DMS79 treated with DMSO at 0.1 percent for 48 hours (cell line): Measurements from ENCODE around the gene PDS5A.
"Not testable (repeated sequence)": the region's sequence is repeated elsewhere in the genome, so short reads cannot be mapped to it uniquely, and the experiment has no call there.

Experiments
- DNase-seq: peaks from one replicate; lab custom pipeline; 2025; lab: John Stamatoyannopoulos, UW

PDS5A gene

DNA sequence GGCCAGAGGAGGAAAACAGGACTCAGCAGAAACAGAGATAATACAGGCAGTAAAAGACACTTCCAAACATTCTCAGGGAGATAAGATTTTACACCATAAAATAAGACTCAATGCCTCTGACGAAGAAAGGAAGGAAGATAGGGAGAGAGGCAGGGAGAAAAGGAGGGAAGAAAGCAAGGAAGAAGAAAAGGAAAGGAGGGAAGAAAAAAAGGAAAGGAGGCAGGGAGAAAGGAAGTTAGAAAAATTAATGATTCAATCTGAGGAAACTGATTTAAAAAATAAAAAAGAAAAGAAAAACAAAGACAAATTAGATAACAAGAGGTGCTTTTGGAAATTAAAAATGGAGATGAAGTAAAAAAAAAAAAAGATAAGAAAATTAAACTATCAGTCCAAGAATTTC is 72.1 kb downstream of the PDS5A start:
- no peak for DNase-seq

DNA sequence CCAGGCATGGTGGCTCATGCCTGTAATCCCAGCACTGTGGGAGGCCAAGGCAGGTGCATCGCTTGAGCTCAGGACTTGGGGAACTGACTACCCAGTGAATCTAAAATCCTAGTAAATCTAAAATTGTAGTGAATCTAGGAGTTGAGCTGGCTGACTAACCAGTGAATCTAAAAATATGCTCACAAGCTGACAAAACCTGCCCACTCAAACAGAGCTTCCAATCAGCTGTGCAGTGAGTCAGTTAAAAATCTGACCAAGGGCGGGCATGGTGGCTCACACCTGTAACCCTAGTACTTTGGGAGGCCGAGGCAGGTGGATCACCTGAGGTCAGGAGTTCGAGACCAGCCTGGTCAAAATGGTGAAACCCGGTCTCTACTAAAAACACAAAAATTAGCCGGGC is 72.7 kb downstream of the PDS5A start:
- DNase-seq, result not testable (repeated sequence)

DNA sequence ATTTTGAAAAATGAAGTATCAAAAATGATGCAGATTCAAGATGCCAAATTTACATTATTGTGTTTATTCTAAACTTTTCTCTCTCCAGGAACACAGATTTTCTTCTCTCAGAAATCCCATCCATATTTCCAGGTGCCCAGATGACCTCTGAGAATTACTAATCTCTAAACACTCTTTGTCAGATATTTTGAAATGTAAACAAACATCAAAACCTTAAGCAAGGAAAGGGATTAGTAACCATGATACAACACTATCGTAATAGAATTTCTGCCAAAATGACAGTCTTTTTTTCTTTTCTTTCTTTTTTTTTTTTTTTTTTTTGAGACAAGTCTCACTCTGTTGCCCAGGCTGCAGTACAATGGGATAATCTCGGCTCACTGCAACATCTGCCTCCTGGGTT is 76.7 kb downstream of the PDS5A start:
- no peak for DNase-seq

DNA sequence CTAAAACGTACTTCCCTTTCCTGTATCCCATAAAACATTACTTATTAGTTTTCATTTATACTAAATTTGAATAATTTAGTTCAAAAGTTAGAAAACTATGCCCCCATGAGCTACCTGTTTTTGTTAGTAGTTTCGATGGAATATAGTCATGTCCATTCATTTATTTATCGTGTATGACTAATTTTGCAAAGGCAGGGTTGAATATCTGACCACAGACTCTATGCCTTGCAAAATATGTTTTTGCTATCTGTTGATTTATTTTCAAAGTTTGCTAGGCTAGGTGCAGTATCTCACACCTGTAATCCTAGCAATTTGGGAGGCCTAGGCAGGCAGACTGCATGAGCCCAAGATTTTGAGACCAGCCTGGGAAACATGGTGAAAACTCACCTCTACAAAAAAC is 78.4 kb downstream of the PDS5A start:
- no peak for DNase-seq

DNA sequence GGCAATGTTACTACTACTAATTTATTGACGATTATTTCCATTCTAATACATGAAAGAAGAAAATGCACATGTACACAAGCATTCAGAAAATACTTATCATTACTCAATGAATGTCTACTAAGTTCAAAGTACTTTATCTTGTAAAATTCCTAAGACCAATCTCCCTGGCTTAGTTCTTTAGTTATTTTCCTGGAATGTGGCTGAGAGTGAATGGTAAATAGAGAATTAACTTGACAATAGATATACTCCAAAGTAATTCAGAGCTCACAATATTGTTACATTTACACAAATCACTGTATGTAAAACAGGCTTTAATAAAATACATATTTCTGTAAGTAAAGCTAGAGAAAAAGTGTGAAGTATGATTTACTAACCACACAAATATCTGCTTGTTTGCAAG is 79.7 kb downstream of the PDS5A start:
- DNase-seq, result no peak

DNA sequence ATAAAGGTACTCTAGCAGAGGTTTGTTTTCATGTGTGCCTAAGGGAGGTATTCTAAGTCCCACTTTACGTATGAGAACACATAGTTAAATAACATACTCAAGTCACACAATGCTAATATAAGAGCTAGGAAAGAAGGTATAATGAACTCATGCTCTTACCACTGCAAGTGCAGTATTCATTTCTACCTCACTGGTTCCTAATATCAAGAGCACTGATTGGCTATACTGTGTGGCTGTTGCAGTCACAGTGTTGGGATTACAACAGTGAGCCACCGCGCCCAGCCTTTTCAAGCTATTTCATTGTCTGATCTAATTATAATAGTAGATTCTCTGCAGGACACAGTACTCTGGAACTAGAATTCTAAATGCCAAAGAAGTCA is 84.0 kb downstream of the PDS5A start:
- DNase-seq, result no peak

DNA sequence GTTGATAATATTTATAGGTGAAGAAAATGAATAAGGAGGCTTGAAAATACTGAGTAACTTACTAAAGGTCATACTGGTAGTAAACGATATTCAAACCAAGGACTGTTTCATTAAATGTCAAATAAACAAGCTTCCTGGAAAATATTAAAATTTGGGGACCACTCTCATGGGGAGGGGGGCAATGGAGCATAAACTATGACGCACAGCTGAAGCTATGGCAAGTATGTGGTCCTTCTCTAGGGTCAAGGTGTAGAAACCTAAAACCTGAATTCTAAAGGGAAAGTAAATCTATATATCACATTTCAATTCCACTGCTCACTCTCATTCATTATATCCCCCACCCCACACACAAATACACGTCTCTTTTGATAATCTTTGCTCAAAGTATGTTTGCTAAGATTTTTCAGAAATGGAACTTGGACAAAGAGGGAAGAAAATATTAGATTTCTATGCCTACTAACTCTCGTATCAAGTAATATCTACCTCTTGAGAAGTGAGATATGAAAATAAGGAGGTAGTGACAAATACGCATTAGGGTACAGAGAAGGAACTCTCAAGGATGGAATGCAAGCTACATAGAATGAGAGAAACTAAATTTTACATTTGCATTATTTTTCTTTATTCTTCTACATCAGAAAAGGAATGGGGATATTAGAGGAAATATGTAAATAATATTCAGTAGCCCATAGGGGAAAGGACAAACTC is 84.6 kb downstream of the PDS5A start:
- DNase-seq, result no peak

DNA sequence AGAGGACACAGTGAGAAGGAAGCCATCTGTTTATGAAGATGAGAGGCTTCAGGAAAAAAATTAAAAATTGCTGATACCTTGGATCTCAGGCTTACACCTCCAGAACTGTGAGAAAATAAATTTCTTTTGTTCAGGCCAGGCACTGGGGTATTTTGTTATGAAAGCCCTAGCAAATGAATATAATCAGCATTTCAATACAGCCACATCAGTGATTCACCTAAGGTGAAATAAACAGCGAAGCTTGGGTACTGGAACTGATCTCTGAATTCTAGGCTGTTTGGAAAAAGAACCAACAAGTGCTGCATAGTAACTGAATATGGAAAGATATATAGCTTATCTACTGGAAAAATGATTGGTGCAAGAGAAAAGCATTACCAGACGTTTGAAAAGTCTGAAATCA is 88.5 kb downstream of the PDS5A start:
- no peak for DNase-seq

DNA sequence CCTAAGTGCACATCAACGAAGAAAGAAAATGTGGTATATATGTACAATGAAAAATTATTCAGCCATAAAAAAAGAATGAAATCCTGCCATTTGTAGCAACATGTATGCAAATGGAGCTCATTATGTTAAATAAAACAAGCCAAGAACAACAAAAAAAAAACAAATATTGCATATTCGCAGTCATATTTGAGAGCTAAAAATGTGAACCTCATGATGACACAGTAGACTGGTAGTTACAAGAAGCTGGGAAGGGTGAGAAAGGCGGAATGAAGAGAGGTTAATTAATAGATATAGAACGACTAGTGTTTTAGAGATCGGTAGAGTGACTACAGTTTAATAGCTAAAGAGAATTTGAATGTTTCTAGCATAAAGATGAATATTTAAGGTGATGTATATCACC is 89.2 kb downstream of the PDS5A start:
- DNase-seq, result no peak

DNA sequence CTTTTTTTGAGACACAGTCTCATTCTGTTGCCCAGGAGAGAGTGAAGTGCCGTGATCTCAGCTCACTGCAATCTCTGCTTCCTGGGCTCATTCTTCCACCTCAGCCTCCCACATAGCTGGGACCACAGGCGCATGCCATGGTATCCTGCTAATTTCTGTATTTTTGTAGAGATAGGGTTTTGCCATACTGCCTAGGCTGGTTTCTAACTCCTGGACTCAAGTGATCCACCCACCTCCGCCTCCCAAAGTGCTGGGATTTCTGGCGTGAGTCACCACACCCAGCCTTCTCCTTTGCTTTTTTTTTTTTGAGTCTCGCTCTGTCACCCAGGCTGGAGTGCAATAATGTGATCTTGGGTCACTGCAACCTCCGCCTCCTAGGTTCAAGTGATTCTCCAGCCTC is 94.1 kb downstream of the PDS5A start:
- DNase-seq, result no peak

DNA sequence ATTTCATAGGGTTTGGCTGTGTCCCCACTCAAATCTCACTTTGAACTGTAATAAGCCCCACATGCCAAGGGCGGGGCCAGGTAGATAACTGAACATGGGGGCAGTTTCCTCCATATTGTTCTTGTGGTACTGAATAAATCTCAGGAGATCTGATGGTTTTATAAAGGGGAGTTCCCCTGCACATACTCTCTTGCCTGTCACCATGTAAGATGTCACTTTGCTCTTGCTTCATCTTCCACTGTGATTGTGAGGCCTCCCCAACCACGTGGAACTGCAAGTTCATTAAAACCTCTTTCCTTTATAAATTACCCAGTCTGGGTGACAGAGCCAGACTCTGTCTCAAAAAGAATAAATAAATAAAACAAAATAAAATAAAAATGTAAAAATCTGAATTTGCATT is 95.9 kb downstream of the PDS5A start:
- DNase-seq, result no peak

DNA sequence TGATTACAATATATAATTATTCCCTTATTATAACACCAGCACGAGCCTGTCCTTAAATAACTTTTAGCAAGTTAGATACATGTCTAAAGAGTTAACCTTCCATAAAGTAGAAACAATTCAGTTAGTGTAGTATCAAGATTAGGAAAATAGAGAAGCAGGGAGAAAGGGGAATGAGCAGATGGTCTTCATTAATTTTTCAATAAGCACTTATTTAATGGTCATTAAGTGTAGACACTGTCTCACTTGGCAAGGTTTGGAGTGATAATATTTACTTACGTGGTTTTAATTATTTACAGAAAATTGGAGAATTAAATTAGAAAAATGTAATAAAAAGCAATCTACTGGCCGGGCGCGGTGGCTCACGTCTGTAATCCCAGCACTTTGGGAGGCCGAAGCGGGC is 99.7 kb downstream of the PDS5A start:
- DNase-seq, result no peak

DNA sequence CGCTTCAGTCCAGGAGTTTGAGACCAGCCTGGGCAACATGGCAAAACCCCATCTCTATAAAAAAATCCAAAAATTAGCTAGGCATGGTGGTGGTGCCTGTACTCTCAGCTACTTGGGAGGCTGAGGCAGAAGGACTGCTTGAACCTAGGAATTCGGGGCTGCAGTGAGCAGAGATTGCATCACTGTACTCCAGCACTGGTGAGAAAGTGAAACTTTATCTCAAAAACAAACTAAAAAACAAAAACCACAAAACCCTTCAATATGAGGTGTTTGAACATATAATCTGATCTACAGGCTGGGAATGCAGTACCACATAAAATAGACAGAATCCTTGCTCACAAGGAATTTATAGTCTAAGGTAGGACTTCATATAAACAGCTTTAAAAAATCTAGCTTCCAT is 103.9 kb downstream of the PDS5A start:
- DNase-seq, result no peak

DNA sequence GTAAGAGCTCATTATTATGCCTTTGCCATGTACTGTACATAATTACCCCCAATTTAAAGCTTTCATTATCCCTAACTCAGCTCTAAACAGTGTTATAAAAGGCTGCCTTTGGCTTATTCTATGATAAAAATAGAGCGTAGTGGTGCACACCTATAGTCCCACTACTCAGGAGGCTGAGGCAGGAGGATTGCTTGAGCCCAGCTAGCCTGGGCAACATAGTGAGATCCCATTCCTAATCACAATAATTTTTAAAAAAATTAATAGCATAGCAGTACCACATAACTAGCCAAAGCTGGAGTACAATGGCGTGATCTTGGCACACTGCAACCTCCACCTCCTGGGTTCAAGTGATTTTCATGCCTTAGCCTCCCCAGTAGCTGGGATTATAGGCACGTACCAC is 112.4 kb downstream of the PDS5A start:
- DNase-seq, result no peak

DNA sequence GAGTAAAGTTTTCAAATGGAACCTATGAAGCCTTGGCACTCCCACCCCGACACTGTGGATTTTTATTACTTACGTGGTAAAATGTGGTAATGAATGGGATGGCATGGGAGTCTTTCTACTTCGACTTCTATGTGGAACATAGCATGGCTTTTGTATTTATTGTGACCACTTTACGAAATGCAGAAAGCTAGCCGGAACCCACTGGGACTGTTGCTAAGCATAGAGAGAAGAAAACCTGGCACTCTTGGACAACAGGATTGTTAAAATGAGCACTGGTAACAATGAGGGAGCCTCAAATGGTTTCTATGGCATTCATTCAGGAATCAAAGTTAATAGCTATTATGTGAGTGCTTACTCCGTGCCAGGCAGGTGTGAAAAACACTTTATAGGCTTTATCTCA is 113.3 kb downstream of the PDS5A start:
- no peak for DNase-seq

DNA sequence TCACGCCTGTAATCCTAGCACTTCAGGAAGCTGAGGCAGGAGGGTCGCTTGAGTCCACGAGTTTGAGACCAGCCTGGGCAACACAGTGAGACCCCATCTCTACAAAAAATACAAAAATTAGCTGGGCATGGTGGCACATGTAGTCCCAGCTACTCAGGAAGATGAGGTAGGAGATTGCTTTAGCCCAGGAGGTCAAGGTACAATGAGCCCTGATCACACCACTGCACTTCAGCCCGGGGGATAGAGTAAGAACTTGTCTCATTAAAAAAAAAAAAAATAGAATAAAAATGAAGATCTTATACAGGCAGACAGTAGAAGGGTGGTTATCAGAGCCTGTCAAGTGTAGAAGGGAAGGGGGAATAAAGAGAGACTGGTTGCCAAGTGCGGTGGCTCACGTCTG is 116.9 kb downstream of the PDS5A start:
- DNase-seq, result no peak

DNA sequence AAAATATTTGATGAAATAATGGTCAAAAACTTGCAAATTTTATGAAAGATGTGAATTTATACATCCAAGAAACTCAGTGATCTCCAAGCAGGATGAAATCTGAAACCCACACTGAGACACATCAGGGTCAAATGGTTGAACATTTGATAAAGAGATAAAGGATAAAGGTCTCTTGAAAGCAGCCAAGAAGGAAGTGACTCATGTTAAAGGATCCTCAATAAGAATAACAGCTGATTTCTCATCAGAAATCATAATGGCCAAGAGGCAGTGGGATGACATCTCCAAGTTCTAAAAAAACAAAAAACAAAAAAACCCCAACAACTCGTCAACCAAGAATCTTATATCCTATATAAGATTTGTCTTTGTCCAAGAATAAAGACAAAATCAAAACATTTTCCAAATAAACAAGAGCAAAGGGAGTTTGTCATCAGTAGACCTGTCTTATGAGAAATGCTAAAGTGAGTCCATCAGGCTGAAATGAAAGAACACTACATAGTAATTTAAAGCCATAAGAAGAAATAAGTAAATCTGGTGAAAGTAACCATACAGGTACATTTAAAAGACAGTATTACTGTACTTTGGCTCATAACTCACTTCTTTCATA is 121.7 kb downstream of the PDS5A start:
- DNase-seq, result no peak

DNA sequence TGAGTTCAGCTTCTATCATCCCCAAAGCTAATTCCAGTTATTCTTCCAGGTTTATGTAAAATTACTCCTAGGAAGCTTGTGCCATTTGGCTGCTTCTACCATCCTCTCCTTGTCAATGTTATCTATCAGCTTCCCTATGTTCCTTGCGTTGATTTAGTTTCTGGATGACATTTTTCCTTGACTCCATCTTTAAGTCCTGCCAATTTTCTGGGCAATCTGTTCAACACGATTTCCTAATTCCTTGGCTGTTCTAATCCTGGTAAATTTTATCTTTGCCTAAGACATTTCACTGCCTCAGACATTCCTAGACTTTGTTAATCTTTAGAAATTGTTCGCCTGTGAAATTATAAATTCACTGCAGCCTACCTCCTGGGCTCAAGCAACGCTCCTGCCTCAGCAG is 125.1 kb downstream of the PDS5A start:
- no peak for DNase-seq

DNA sequence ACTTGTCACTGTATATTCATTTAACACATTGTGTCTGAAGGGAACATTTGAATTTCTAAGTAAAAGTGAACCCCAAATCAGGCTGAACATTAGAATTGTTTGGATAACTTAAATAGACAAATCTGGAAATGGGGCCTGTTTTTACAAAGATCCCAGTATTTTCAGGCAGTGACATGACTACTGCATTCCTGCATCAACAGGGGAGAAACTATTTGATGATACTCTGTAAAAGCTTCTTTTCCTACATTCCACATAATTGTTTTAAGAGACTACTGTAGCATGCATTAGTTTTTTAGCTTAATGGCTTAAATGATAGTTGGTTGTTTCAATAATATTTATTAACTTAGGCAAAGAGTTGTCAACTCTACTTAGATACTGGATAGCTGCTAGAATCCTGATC is 127.0 kb downstream of the PDS5A start:
- DNase-seq, result no peak

DNA sequence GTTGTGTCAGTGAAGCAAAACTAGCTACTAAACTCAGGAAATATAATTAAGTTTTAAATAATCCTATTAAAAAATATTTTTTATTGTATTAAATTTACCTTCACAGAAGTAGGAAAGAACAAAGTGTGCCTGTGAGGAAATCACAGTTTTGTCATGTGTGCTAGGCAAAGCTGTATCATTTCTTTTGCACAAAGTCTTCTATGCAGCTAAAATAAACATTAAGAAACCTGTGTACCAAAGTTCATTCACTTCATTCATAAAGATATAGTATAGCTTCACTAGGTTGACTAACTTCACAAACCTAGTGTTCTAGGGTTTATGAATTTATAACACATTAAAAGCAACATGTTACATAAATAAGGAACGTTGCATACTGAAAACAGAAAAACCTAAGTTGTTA is 131.0 kb downstream of the PDS5A start:
- DNase-seq, result no peak

DNA sequence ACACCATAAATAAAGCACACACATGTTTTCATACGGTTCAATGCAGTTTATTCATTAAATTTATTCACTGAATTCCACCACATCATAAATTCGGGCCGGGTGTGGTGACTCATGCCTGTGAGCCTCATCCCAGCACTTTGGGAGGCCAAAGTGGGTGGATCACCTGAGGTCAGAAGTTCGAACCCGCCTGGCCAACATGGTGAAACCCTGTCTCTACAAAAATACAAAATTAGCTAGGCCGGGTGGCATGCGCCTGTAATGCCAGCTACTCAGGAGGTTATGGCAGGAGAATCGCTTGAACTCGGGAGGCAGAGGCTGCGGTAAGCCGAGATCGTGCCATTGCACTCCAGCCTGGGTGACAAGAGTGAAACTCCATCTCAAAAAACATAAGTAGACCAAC is 131.6 kb downstream of the PDS5A start:
- DNase-seq, result no peak

DNA sequence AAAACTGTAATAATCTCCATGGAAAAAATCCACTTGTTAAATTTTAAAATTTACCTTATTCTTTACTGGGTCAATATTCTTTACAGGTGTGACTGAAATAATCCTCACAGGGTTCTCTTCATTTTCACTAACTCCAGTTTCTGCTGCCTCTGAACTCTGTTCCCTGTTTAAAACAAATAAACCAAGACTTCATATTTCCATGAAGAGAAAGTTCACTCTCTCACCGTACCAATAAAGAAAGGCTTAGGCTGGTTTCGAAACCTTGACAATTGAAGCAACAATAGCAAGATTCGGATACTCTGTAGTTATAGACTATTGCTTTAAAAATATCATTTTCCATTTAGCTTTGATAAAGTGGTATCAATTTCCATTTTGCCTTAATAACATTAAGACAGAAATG is 135.8 kb downstream of the PDS5A start:
- DNase-seq, result no peak

DNA sequence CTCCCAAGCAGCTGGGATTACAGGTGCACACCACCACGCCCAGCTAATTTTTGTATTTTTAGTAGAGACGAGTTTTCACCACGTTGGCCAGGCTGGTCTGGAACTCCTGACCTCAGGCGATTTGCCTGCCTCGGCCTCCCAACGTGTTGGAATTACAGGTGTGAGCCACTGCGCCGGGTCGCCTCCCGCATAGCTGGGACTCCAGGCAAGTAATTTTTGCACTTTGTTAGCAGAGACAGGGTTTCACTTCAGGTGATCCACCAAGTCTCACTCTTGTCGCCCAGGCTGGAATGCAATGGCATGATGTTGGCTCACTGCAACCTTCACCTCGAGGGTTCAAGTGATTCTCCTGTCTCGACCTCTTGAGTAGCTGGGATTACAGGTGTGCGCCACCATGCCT is 137.2 kb downstream of the PDS5A start:
- not testable (repeated sequence) for DNase-seq

DNA sequence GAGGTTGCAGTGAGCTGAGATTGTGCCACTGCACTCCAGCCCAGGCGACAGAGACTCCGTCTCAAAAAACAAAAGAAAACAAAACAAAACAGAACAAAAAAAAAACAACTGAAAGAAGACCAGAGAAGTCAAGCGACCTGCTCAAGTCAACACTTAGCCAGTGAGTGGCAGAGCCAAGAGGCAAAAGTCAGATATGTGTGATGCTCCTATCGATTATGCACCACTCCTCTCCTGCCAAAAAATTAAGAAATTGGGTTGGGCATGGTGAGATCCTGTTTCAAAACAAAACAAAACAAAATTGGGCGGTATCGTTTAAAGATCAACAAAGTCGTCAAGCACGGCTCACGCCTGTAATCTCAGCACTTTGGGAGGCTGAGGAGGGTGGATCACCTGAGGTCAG is 137.7 kb downstream of the PDS5A start:
- no peak for DNase-seq
